GM12878 (cell line): ENCODE data around the gene ADGRL3. TPM values are rescaled to one million over a fixed set of nuclear protein-coding genes. Genes with fewer than 3 reads are reported as not detected.
A peak's percentile ranks its signal among the peaks of the same experiment; 100 is the strongest.

ENCODE experiments used
- ATAC-seq: fragments of 200-7000 bp; cut with Tn5 transposase; 3 replicates; pipeline ENCODE4 v1.9.1; 2020; ENCODE audit warnings: mild to moderate bottlenecking, moderate library complexity
- BruUV-seq: library from RNA; stranded (reverse); fragments of 400-500 nt; replicated peaks from 2 replicates; lab custom pipeline; 2021; lab: Mats Ljungman, UMichigan
- CTCF ChIA-PET: fragments of 300-600 bp; sonication (Branson Sonifier 250); formaldehyde crosslinking; extraction: SDS; loops from one replicate; lab custom pipeline; 2021; ENCODE audit warnings: inconsistent platforms; lab: Yijun Ruan, JAX
- POLR2A ChIA-PET: fragments of 350-600 bp; formaldehyde crosslinking; extraction: SDS; loops from one replicate; lab custom pipeline; 2021; ENCODE audit warnings: inconsistent platforms; lab: Charles Lee
- RAD21 ChIA-PET: fragments of 300-600 bp; sonication (Branson Sonifier 250); formaldehyde crosslinking; loops from one replicate; lab custom pipeline; 2023; ENCODE audit warnings: antibody characterized with exemption; ENCODE audit not compliant: unreplicated experiment; lab: Charles Lee
- SMC1A ChIA-PET: fragments of 300-600 bp; sonication (Branson Sonifier 250); formaldehyde crosslinking; loops from one replicate; lab custom pipeline; 2023; ENCODE audit not compliant: unreplicated experiment, uncharacterized antibody; lab: Charles Lee
- DNase-seq: peaks from one replicate; pipeline ENCODE4 v3.0.0-alpha.2; 2011; ENCODE audit warnings: low read depth, low spot score
- FAIRE-seq: peaks from 3 replicates; lab custom pipeline; 2011; peaks lifted over from hg19 to GRCh38; lab: Jason Lieb, UNC
- H2AFZ ChIP-seq: 2 replicates; pipeline ENCODE4 v1.6.0; 2011; ENCODE audit warnings: low read depth, low read length, control low read depth; ENCODE audit not compliant: control insufficient read depth
- H3K27ac ChIP-seq: 2 replicates; pipeline ENCODE4 v1.5.1; 2011; ENCODE audit warnings: control low read depth; ENCODE audit not compliant: control insufficient read depth, insufficient read depth
- H3K27me3 ChIP-seq, 2 experiments: replicated peaks in 1 of 2; 2 replicates each; pipeline versions ENCODE4 v1.6.0 to v1.6.1; 2011; ENCODE audit warnings: low read length in 1 of 2; ENCODE audit not compliant: control insufficient read depth in 2 of 2, insufficient read depth in 2 of 2
- H3K36me3 ChIP-seq, 2 experiments: 2 replicates each; pipeline ENCODE4 v1.5.1; 2011; ENCODE audit warnings: low read length in 1 of 2; ENCODE audit not compliant: control insufficient read depth in 2 of 2, insufficient read depth in 2 of 2
- H3K4me1 ChIP-seq: 2 replicates; pipeline ENCODE4 v1.6.1; 2011; ENCODE audit warnings: mild to moderate bottlenecking, low read length, moderate library complexity, mixed read lengths; ENCODE audit not compliant: control insufficient read depth, insufficient read depth
- H3K4me2 ChIP-seq: 2 replicates; pipeline ENCODE4 v1.6.0; 2011; ENCODE audit warnings: control low read depth; ENCODE audit not compliant: control insufficient read depth, insufficient read depth
- H3K4me3 ChIP-seq: fragments of 200-600 bp; sonication (generic); 2 replicates; pipeline ENCODE4 v1.5.1; 2016
- H3K79me2 ChIP-seq: 2 replicates; pipeline ENCODE4 v1.6.0; 2011; ENCODE audit warnings: low read length; ENCODE audit not compliant: control insufficient read depth, insufficient read depth
- H3K9ac ChIP-seq: 2 replicates; pipeline ENCODE4 v1.8.0; 2011; ENCODE audit warnings: low read length, control low read depth, mixed read lengths; ENCODE audit not compliant: control insufficient read depth, insufficient read depth
- H3K9me3 ChIP-seq: replicated peaks from 3 replicates; pipeline ENCODE4 v1.5.1; 2011; ENCODE audit warnings: mild to moderate bottlenecking, low read length; ENCODE audit not compliant: control insufficient read depth, insufficient read depth
- H4K20me1 ChIP-seq: 2 replicates; pipeline ENCODE4 v1.6.0; 2011; ENCODE audit not compliant: control insufficient read depth, insufficient read depth
- BHLHE40 ChIP-seq, 2 experiments: fragments of 450-650 bp in 1 of 2; IDR thresholded peaks; 2 replicates each; pipeline ENCODE4 v1.6.1; 2011 to 2017; ENCODE audit warnings: low read depth in 2 of 2, borderline replicate concordance in 1 of 2, improper control_type of control experiment in 1 of 2, low read length in 1 of 2, mild to moderate bottlenecking in 1 of 2
- CBFB ChIP-seq: IDR thresholded peaks from 2 replicates; pipeline ENCODE4 v1.6.1; 2016; ENCODE audit warnings: antibody characterized with exemption, low read depth
- CHD2 ChIP-seq: IDR thresholded peaks from 2 replicates; pipeline ENCODE4 v1.6.1; 2011; ENCODE audit warnings: low read depth, low read length, improper control_type of control experiment, borderline replicate concordance
- IKZF2 ChIP-seq, 2 experiments: fragments of 450-650 bp; IDR thresholded peaks; 2 replicates each; pipeline ENCODE4 v1.6.1; 2017; ENCODE audit warnings: mild to moderate bottlenecking in 2 of 2, moderate library complexity in 2 of 2
- JUNB ChIP-seq: IDR thresholded peaks from 2 replicates; pipeline ENCODE4 v1.6.1; 2016; ENCODE audit warnings: antibody characterized with exemption, mild to moderate bottlenecking
- KDM1A ChIP-seq: fragments of 200-600 bp; sonication (generic); IDR thresholded peaks from 2 replicates; pipeline ENCODE4 v1.6.1; 2016; ENCODE audit warnings: borderline replicate concordance
- WGBS: methylation state at CpG from one replicate; pipeline ENCODE4 v1.1.6; 2016; ENCODE audit warnings: low lambda C conversion rate; ENCODE audit not compliant: insufficient replicate concordance, insufficient coverage; ENCODE audit errors: missing lambda C conversion rate; 5-methylcytosine and 5-hydroxymethylcytosine counted together
- in situ Hi-C: fragments of 300-500 bp; cut with MboI; formaldehyde crosslinking; loops from 9 replicates; pipeline ENCODE4 v1.14.3; 2018; ENCODE audit warnings: mixed read lengths
- intact Hi-C: fragments of 100-400 bp; cut with micrococcal nuclease; formaldehyde crosslinking; loops from one replicate; pipeline ENCODE4 v1.14.2; 2022; ENCODE audit not compliant: unreplicated experiment
- polyA plus RNA-seq, 11 experiments: library from polyadenylated mRNA; depleted of rRNA in 4 of 11; unstranded in 6 of 11; stranded (reverse) in 5 of 11; fragments of >200 nt; fragmentation: Nextera tagmentation in 4 of 11; fragmentation: Illumina TruSeq in 1 of 11; extraction: Ambion mirVana in 4 of 11; extraction: Trizol in 1 of 11; gene quantifications; 1 replicate in 1 of 11; 2 replicates in 10 of 11; pipeline versions ENCODE4 v1.2.1 to v1.2.3, GENCODE V29; 2011 to 2016; ENCODE audit warnings: inconsistent platforms in 2 of 11, missing spikeins in 2 of 11, low read depth in 1 of 11
- total RNA-seq, 4 experiments: library from RNA; depleted of rRNA in 3 of 4; stranded (reverse); fragments of >200 nt in 3 of 4; fragmentation: Illumina TruSeq in 1 of 4; extraction: Trizol in 1 of 4; gene quantifications; 2 replicates each; pipeline versions ENCODE4 v1.2.1 to v1.2.3, GENCODE V29; 2013 to 2021

Gene ADGRL3
- total and polyA plus RNA-seq, 10 of the 15 experiments (the other 5 are each of a cell fraction or from before 2014, with no cell fraction given): 1.1 TPM; not detected in 9

DNA sequence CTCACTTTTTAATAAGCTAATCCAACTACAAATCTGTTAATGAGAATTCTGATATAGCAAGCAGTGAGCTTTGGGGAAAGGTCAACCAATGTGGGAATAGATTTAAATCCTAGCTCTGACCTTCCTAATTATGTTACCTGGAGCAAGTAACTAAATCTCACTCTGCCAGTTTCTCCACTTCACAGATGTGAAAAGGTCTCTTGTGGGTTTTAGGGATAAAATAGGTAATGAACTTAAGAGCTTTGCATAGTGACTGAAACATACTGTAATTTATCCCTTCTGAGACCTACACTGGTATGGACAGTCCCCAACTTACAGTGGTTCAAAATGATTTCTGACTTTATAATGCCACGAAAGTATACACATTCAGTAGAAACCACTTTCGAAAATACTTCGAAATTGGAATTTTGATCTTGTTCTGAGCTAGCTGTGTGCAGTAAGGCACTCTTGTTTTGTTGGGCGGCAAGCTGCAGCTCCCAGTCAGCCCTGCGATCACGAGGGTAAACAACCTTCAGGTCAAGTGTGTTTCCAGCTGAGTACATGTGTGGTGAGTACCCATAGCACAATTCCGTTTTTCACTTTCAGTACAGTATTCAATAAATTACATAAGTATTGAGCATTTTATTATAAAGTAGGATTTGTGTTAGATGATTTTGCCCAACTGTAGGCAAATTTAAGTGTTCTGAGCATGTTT is 93.7 kb downstream of the ADGRL3 start:
- no peak for FAIRE-seq

DNA sequence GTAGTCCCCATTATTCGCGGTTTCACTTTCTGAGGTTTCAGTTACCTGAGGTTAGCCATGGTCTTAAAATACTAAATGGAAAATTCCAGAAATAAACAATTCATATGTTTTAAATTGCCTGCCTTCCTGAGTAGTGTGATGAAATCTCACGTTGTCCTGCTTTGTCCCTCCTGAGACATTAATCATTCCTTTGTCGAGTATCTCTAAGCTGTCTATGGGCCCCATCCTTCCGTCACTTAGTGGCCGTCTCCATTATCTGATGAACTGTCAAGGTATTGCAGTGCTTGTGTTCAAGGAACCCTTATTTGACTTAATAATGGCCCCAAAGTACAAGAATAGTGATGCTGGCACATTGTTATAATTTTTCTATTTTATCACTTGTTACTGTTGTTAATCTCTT is 94.8 kb downstream of the ADGRL3 start:
- Histone ChIP-seq H3K9me3 (no peaks in the 10 kb centered on the region), H3K27me3 (no peaks in the 10 kb centered on the region), H3K27ac (no peak overlapping the region), H3K79me2 (no peaks in the 10 kb centered on the region), H3K4me2 (no peak overlapping the region), H3K36me3 (no peaks in the 10 kb centered on the region), H2AFZ (no peak overlapping the region), H3K9ac (no peak overlapping the region), H3K4me1 (no peaks in the 10 kb centered on the region), H4K20me1 (no peaks in the 10 kb centered on the region), H3K4me3 (no peak overlapping the region)
- ChIA-PET RAD21 (no interaction called here), CTCF (no interaction called here), SMC1A (no interaction called here), POLR2A (no interaction called here)
- in situ Hi-C loops (no loop called here), intact Hi-C loops (no loop called here)
- WGBS: 77% methylated on average over 6 of the region's 6 CpGs
- FAIRE-seq: no peak
- DNase-seq: no peak
- ATAC-seq: no peak
- TF ChIP-seq CBFB: no peak
- no peak for TF ChIP-seq IKZF2 (IDR thresholded peaks at IDR 0.05)
- TF ChIP-seq CHD2: no peak
- no TSS peak for BruUV-seq

More for the DNA sequence above, 93.7 kb downstream of the ADGRL3 start:
- Histone ChIP-seq H3K36me3 (no peaks in the 10 kb centered on the region), H3K4me1 (no peaks in the 10 kb centered on the region), H4K20me1 (no peaks in the 10 kb centered on the region), H3K27ac (no peak overlapping the region), H3K4me3 (no peak overlapping the region), H3K4me2 (no peak overlapping the region), H3K9me3 (no peaks in the 10 kb centered on the region), H3K27me3 (no peaks in the 10 kb centered on the region), H3K9ac (no peak overlapping the region), H3K79me2 (no peaks in the 10 kb centered on the region), H2AFZ (no peak overlapping the region)
- in situ Hi-C loops (no loop called here), intact Hi-C loops (no loop called here)
- DNase-seq (no peak), ATAC-seq (peak; percentile 75)
- SMC1A ChIA-PET: interaction anchor here (0.6 to 1.7 kb wide), 3 partner anchors 13 to 422 kb away, joined by 3 to 4 read pairs (median 3); no protein-coding TSS in a partner anchor
- RAD21 ChIA-PET: no interaction called here
- 13% methylated on average over 7 of the region's 7 CpGs for WGBS
- BruUV-seq: no TSS peak
- TF ChIP-seq JUNB: no peak
- no peak for TF ChIP-seq KDM1A
- TF ChIP-seq CHD2: no peak
- TF ChIP-seq BHLHE40 (IDR thresholded peaks at IDR 0.05; ENCODE audit: borderline replicate concordance in 1 of 2, low read depth in 2 of 2, low read length in 1 of 2): peak in 1 of 2 experiments; percentile 12; a peak in 1 of 4 replicates
- CTCF ChIA-PET: interaction anchor here (1.3 kb wide), 1 partner anchor 13 kb away, joined by 3 read pairs; no protein-coding TSS in a partner anchor
- POLR2A ChIA-PET: no interaction called here
